SK-N-SH treated with all-trans-retinoic acid at 6 μM for 48 hours (cell line): ENCODE data around the gene OPRL1.

Experiments used
- ATAC-seq: fragments of 200-7000 bp; cut with Tn5 transposase; 3 replicates; pipeline ENCODE4 v1.9.1; 2020; ENCODE audit warnings: mild to moderate bottlenecking, moderate library complexity
- ARNTL ChIP-seq: fragments of 450-650 bp; formaldehyde crosslinking; IDR thresholded peaks from 2 replicates; pipeline ENCODE4 v1.5.0; 2020; ENCODE audit warnings: low read depth, mild to moderate bottlenecking, moderate library complexity, borderline replicate concordance
- BACH2 ChIP-seq: fragments of 250-450 bp; sonication (Bioruptor Pico); IDR thresholded peaks from 2 replicates; pipeline ENCODE4 v1.9.0; 2021; ENCODE audit warnings: mild to moderate bottlenecking, borderline replicate concordance
- CSDC2 ChIP-seq: fragments of 250-450 bp; sonication (Bioruptor Pico); IDR thresholded peaks from 2 replicates; pipeline ENCODE4 v1.5.0; 2020; ENCODE audit warnings: mild to moderate bottlenecking, moderate library complexity
- ESRRG ChIP-seq: fragments of 250-450 bp; sonication (Bioruptor Pico); IDR thresholded peaks from 2 replicates; pipeline ENCODE4 v1.6.1; 2021; ENCODE audit warnings: mild to moderate bottlenecking
- ISL1 ChIP-seq: fragments of 250-450 bp; sonication (Bioruptor Pico); IDR thresholded peaks from 2 replicates; pipeline ENCODE4 v2.1.2; 2022; ENCODE audit warnings: mild to moderate bottlenecking, moderate library complexity
- PPARA ChIP-seq: fragments of 250-450 bp; sonication (Bioruptor Pico); IDR thresholded peaks from 2 replicates; pipeline ENCODE4 v1.5.0; 2020; ENCODE audit warnings: mild to moderate bottlenecking, borderline replicate concordance
- SNAI2 ChIP-seq: fragments of 250-450 bp; sonication (Bioruptor Pico); IDR thresholded peaks from 2 replicates; pipeline ENCODE4 v1.5.0; 2020; ENCODE audit warnings: mild to moderate bottlenecking, moderate library complexity
- TCF4 ChIP-seq: fragments of 250-450 bp; sonication (Bioruptor Pico); IDR thresholded peaks from 2 replicates; pipeline ENCODE4 v1.8.0; 2021; ENCODE audit warnings: mild to moderate bottlenecking, moderate library complexity, borderline replicate concordance
- TOX ChIP-seq: fragments of 250-450 bp; sonication (Bioruptor Pico); IDR thresholded peaks from 2 replicates; pipeline ENCODE4 v1.8.0; 2021; ENCODE audit warnings: mild to moderate bottlenecking, moderate library complexity, borderline replicate concordance
- ZC3H10 ChIP-seq: fragments of 250-450 bp; sonication (Bioruptor Pico); IDR thresholded peaks from 2 replicates; pipeline ENCODE4 v1.5.1; 2021; ENCODE audit warnings: mild to moderate bottlenecking, moderate library complexity
- ZFP3 ChIP-seq: fragments of 250-450 bp; sonication (Bioruptor Pico); IDR thresholded peaks from 2 replicates; pipeline ENCODE4 v1.5.0; 2020; ENCODE audit warnings: mild to moderate bottlenecking, moderate library complexity
- ZNF70 ChIP-seq: fragments of 450-650 bp; formaldehyde crosslinking; IDR thresholded peaks from 2 replicates; pipeline ENCODE4 v1.5.0; 2020; ENCODE audit warnings: mild to moderate bottlenecking, moderate library complexity
- ZNF8 ChIP-seq: fragments of 450-650 bp; formaldehyde crosslinking; IDR thresholded peaks from 2 replicates; pipeline ENCODE4 v1.5.0; 2020; ENCODE audit warnings: mild to moderate bottlenecking, moderate library complexity
- TF ChIP-seq, protein P1 (sequence below): fragments of 250-450 bp; sonication (Bioruptor Pico); IDR thresholded peaks from 2 replicates; pipeline ENCODE4 v1.8.0; 2020; ENCODE audit warnings: mild to moderate bottlenecking, moderate library complexity, borderline replicate concordance
- TF ChIP-seq, protein P2 (sequence below): fragments of 250-450 bp; sonication (Bioruptor Pico); IDR thresholded peaks from 2 replicates; pipeline ENCODE4 v1.5.1; 2021; ENCODE audit warnings: mild to moderate bottlenecking, moderate library complexity
- TF ChIP-seq, protein P3 (sequence below): fragments of 250-450 bp; sonication (Bioruptor Pico); IDR thresholded peaks from 2 replicates; pipeline ENCODE4 v1.5.1; 2020; ENCODE audit warnings: low read depth, mild to moderate bottlenecking, moderate library complexity

Gene OPRL1

DNA sequence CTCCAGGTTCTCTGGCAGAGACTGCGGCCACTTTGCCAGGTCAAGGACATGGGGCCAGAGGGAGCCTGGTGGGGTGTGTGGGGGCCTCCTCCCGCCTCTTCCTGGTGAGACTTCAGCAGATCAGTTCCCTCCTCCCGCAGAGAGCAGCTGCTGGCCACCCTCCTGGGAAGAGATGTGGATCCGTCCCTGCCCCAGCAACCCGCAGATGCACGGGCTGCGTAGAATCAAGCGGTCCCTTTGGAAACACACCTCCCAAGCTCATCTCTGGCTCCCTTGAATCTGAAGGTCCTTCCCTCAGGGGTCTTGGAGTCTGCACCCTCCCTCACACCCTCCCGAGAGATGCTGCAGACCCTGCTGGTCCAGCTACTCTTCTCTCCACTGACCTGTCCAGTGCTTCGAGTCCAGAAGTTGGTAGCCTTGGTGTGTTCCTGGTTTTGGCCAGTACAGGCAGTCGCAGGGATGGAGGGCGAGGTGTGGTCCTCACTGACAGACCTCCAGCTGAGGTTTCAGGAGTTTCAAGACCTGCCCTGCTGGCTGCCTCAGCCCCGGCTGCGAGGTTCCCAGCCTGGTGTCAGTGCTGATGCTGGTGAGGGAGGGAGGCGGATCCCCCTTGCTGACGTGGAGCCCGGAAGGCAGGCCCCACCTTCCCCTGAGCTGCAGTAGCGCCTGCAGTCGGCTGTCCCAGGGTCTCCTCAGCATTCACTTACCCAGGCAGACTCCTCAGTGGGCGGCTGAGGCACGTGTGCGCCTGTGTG lies 27.3 kb downstream of the OPRL1 start, which contains the start of gene NPBWR2:
TSS of gene NPBWR2 (minus strand) at position 585 of the 755 bp plus-strand sequence. CDS start 734 bp downstream, outside the sequence.
- ATAC-seq = no peak
- no peak for TF ChIP-seq ZFP3
- no peak for TF ChIP-seq TCF4 (CRISPR knock-in tag)
- TF ChIP-seq BACH2 = no peak
- TF ChIP-seq TOX (CRISPR knock-in tag) = no peak
- TF ChIP-seq ESRRG = no peak
- no peak for TF ChIP-seq SNAI2 (CRISPR knock-in tag)
- TF ChIP-seq, protein P1, sequence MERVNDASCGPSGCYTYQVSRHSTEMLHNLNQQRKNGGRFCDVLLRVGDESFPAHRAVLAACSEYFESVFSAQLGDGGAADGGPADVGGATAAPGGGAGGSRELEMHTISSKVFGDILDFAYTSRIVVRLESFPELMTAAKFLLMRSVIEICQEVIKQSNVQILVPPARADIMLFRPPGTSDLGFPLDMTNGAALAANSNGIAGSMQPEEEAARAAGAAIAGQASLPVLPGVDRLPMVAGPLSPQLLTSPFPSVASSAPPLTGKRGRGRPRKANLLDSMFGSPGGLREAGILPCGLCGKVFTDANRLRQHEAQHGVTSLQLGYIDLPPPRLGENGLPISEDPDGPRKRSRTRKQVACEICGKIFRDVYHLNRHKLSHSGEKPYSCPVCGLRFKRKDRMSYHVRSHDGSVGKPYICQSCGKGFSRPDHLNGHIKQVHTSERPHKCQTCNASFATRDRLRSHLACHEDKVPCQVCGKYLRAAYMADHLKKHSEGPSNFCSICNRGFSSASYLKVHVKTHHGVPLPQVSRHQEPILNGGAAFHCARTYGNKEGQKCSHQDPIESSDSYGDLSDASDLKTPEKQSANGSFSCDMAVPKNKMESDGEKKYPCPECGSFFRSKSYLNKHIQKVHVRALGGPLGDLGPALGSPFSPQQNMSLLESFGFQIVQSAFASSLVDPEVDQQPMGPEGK = no peak
- TF ChIP-seq, protein P2, sequence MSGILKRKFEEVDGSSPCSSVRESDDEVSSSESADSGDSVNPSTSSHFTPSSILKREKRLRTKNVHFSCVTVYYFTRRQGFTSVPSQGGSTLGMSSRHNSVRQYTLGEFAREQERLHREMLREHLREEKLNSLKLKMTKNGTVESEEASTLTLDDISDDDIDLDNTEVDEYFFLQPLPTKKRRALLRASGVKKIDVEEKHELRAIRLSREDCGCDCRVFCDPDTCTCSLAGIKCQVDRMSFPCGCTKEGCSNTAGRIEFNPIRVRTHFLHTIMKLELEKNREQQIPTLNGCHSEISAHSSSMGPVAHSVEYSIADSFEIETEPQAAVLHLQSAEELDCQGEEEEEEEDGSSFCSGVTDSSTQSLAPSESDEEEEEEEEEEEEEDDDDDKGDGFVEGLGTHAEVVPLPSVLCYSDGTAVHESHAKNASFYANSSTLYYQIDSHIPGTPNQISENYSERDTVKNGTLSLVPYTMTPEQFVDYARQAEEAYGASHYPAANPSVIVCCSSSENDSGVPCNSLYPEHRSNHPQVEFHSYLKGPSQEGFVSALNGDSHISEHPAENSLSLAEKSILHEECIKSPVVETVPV (CRISPR knock-in tag) = no peak
- no peak for TF ChIP-seq ISL1
- TF ChIP-seq, protein P3, sequence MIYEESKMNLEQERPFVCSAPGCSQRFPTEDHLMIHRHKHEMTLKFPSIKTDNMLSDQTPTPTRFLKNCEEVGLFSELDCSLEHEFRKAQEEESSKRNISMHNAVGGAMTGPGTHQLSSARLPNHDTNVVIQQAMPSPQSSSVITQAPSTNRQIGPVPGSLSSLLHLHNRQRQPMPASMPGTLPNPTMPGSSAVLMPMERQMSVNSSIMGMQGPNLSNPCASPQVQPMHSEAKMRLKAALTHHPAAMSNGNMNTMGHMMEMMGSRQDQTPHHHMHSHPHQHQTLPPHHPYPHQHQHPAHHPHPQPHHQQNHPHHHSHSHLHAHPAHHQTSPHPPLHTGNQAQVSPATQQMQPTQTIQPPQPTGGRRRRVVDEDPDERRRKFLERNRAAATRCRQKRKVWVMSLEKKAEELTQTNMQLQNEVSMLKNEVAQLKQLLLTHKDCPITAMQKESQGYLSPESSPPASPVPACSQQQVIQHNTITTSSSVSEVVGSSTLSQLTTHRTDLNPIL (CRISPR knock-in tag) = no peak
- no peak for TF ChIP-seq ZNF70 (CRISPR knock-in tag)
- no peak for TF ChIP-seq CSDC2
- TF ChIP-seq ZNF8 (CRISPR knock-in tag) = no peak
- no peak for TF ChIP-seq ZC3H10 (CRISPR knock-in tag)
- TF ChIP-seq PPARA (CRISPR knock-in tag) = no peak

DNA sequence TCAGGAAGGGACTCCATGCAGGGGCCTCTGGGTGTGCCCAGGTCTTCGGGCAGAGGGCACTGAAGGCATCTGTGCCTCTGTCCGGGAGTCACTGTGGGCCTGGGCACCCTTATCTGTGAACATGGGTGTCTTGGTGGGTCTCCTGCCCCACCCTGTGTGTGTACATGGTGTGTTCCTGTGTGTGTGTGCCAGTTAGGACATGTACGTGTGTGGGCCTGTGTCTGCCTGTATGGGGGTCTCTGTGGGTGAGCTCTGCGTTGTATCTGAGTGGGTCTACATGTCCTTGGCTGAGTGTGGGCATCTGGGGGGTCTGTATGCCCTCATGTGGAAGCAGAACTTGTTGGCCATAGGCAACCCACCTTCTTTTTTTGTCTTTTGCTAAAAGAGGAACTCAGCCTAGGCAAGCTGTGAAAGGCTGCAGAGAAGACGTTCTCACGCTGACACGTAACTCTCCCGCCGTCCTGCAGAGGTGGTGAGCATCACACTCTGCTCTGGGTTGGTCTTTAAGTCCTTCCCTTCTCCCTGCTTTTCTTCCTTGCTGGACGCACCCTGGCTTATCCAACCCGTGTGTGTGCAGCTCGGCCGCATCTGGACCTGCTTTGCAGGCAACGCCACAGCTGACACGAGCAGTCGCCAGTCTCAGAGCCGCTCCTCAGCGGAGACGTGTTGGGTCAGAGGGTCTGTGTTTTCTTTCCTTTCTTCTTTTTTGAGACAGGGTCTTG lies 28.0 kb downstream of the OPRL1 start:
- no peak for ATAC-seq

More for the DNA sequence above, 28.0 kb downstream of the OPRL1 start:
- TF ChIP-seq PPARA (CRISPR knock-in tag) = no peak
- TF ChIP-seq SNAI2 (CRISPR knock-in tag) = no peak
- TF ChIP-seq TCF4 (CRISPR knock-in tag) = no peak
- no peak for TF ChIP-seq ARNTL (CRISPR knock-in tag)
- TF ChIP-seq, protein P1 = no peak
- TF ChIP-seq, protein P2 (CRISPR knock-in tag) = no peak
